ENCODE measurements around the gene ZCCHC3.
"Not testable (repeated sequence)": the region's sequence is repeated elsewhere in the genome, so short reads cannot be mapped to it uniquely, and the experiment has no call there.

The ZCCHC3 gene

GRCh38 chr20:297098-297924, at the start of gene ZCCHC3:
TSS of gene ZCCHC3 (plus strand) at chr20:297570. CDS start at chr20:297587, 17 bp downstream.
- DNase-seq = peak; percentile 90

DNA sequence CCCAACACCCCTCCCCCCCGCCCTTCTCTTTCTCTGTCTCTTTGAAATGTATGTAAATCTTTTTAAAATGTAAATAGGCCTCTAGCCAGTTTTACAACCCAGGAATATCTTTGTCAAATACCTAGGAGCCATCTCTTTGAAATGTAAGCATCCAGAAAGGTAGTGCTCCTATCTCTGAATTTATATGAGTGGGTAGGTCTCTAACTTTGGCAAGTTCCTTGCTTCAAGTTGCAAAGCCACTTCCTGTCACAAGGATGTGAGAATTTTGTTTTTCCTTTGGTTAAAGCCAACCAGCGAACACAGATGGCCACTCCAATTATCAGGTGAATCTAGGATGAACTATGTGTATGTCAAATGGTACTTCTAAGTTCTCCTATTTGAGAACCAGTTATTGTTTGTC, 46.0 kb upstream of the ZCCHC3 start:
- DNase-seq = no peak

DNA sequence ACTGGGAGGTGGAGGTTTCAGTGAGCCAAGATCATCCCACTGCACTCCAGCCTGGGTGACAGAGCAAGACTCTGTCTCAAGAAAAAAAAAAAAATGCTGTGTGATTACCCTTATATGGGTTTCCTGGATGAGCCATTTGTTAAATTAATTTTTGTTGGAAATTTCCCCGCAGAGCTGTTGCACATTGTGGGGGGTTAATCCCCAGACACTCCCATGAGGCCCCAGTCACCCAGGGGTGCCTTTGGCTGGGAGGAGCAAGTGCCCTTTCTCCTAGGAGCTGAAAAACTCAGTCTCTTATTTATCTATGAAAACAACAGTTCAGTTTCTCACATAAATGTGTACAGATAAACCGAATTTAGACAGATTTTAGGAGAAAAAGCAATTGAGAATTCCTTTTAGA, 44.6 kb upstream of the ZCCHC3 start:
- DNase-seq = no peak

- DNase-seq = not testable (repeated sequence)
Observed at GRCh38 chr20:253447-253846, 43.9 kb upstream of the ZCCHC3 start.

DNA sequence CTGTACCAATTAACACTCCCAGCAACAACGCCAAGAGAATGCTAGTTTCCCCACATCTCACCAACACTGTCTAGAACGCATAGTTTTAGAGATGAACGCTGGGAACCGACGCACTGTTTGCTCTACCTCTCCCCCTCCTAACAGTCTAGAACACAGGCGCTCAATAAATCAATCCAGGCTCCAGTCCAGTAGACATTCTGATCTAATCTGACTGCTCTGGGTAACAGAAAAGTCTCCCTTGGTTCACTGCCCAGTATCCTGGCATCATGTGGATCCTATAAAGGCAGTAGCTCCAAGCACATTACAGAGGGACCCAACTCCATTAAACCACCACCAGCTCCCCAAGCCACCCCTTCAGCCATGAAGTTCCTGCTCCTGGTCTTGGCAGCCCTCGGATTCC, 40.0 kb upstream of the ZCCHC3 start, which contains the start of gene DEFB132:
DEFB132 (plus strand) TSS at position 306 of the 400 bp plus-strand sequence; CDS start at position 361, 55 bp downstream.
- DNase-seq = no peak

GRCh38 chr20:258269-258858, 39.0 kb upstream of the ZCCHC3 start:
- DNase-seq = no peak

GRCh38 chr20:258963-259362, 38.4 kb upstream of the ZCCHC3 start:
- DNase-seq = no peak

GRCh38 chr20:259981-260380, 37.4 kb upstream of the ZCCHC3 start:
- no peak for DNase-seq

GRCh38 chr20:263701-264100, 33.7 kb upstream of the ZCCHC3 start:
- no peak for DNase-seq

DNA sequence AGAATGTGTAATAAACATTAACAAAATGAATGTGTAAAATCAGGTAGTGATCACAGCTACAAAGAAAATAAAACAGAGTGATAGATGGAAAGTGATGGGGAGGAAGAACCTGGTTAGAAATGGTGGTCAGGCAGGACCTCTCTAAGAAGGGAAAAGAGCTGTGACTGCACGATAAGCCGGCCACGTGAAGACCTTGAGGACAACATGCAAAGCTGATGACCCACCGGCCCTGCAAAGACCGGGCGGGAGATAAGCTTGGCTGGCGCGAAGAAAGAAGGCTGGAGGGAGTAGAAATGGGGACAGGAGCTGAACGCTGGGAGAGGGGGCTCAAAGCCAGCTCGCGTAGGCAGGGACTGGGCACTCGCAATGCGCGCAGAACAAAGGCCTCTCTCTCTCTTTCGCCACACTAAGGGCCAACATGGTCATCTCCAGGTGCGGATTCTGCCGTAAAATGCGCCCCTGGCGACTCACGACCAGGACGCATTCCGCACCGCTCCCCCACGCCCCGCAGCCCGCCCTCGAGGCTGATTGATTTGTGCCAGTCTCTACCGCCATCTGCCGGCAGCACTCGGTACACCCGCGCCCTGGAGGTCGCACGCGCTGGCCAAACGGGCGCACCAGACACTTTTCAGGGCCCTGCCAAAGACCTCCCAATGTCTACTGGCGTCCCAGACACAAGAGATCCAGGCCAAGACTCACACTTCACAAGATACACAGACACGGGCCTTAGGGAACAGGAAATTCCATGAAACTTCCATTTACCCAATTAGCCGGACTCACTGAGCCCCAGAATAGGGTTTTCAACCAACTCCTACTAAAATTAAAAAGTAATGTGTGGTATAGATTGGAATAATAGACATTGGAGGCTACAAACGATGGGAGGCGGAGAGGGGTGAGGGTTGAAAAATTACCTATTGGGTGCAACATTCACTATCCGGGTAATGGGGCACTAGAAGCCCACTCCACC, 30.5 kb upstream of the ZCCHC3 start:
- peak; percentile 80 for DNase-seq

DNA sequence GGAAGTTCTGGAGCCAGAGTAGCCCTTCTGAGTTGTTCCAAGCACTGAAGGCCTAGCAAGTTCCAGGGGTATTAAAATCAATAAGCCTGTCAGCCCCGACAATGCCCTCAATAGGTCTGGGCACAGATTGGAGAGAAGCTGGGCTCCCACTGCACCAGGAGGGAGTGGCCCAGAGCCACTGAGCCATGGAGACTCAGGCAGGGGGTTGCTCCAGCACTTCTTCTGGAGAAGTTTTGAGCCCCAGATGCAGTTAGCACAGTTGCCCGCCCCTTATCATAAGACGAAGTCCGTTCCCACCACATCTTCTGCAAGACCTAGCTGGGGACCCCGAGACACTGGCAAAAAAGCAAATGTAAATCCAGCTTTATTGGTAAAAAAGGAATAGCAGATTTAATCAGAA, 26.9 kb upstream of the ZCCHC3 start:
- DNase-seq = no peak

GRCh38 chr20:271069-271468, 26.3 kb upstream of the ZCCHC3 start:
- DNase-seq = no peak

- DNase-seq = no peak
Observed at GRCh38 chr20:271528-271927, 25.8 kb upstream of the ZCCHC3 start.

DNA sequence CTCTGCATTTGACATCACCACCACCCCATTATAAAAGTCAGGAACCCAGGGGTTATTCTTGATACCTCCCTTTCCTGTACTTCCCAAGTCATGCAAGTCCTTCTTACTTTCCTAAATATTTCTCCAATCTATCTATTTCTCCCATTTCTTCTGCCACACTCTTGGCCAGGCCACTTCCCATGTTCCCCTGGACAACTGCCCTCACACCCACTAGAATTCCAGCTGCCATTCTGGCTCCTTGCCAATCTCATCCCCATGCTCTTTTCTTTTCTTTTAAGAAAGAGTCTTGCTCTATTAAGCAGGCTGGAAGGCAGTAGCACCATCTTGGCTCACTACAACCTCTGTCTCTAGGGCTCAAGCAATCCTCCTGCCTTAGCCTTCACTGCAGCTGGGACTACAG, 24.7 kb upstream of the ZCCHC3 start:
- no peak for DNase-seq

DNA sequence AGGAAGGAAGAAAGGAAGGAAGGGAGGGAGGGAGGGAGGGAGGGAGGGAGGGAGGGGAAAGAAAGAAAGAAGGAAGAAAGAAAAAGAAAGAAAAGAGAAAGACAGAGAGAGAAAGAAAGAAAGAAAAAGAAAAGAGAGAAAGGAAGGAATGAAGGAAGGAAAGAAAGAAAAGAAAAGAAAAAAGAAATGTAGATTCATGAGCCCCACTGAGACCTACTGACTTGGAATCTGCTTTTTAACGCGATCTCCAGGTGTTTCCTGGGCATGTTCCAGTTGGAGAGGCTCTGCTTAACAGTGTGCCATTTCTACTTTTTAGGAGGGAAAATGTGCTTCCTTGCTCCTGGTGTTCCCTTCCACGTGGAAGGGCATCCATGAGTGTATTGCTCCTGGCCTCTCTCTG, 23.5 kb upstream of the ZCCHC3 start:
- no peak for DNase-seq

DNA sequence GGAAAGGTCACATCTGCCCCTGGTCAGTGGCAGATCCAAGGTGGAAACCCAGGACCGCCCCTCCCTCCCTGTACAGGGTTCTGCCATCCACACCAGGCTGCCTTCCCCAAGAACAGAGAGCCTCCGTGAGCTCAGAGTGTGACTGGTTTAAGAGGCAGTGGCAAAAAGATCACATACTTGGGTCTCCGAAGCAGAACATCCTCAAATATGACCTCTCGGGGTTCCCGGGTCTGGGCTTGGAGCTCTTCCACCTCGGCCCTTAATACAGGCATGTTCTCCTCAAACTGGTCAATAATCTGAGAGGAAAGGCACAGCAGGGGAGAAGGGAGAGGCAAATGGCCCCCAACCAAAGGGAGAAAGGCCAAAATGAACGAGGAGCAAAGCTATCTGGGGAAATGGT, 21.6 kb upstream of the ZCCHC3 start:
- no peak for DNase-seq

GRCh38 chr20:276620-277495, 20.5 kb upstream of the ZCCHC3 start:
- no peak for DNase-seq

GRCh38 chr20:277496-277781, 19.9 kb upstream of the ZCCHC3 start:
- no peak for DNase-seq

DNA sequence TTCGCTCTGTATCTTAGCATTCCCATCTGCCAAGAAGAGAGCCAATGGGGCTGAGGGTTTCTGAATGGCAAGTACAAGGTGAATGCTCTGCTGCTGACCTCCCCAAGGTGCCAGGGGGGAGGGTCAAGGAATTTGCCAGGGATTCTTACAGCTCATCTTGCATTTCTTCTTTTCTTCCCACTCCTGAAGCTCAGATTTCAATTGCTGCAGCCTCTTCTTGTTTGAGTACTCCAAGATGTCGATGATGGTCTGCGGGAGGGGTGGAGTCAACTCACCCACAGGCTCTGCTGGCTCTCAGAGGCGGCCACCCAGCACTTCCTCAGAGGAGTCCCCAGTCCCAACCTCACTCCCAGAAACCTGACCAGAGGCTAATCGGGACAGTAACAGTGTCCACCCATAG, 19.2 kb upstream of the ZCCHC3 start:
- DNase-seq = no peak

GRCh38 chr20:278607-279571, 18.5 kb upstream of the ZCCHC3 start:
- DNase-seq = no peak

- DNase-seq = no peak
Observed at GRCh38 chr20:284172-284571, 13.2 kb upstream of the ZCCHC3 start.

Data from NCI-H1092 (cell line).